Measurements from ENCODE around the gene GCAT. TPM values are rescaled to one million over a fixed set of nuclear protein-coding genes. Genes with fewer than 3 reads are reported as not detected.

Gene GCAT
- total and polyA plus RNA-seq, 10 of the 15 experiments (the other 5 are each of a cell fraction or from before 2014, with no cell fraction given) = 0.95 to 34.3 (median 15.3) TPM

DNA sequence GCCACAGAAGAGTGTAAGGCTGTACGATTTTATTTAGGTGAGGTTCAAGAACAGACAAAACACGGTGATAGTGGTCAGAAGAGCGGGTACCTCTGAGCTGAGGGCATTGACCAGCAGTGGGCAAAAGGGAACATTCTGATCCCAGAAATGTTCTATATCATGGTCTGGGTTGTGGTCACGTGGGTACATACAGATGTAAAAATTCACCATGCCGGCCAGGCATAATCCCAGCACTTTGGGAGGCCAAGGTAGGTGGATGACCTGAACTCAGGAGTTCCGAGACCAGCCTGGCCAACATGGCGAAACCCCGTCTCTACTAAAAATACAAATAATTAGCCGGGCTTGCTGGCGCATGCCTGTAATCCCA lies 31.1 kb upstream of the GCAT start (continued):
- TF ChIP-seq, protein P1, sequence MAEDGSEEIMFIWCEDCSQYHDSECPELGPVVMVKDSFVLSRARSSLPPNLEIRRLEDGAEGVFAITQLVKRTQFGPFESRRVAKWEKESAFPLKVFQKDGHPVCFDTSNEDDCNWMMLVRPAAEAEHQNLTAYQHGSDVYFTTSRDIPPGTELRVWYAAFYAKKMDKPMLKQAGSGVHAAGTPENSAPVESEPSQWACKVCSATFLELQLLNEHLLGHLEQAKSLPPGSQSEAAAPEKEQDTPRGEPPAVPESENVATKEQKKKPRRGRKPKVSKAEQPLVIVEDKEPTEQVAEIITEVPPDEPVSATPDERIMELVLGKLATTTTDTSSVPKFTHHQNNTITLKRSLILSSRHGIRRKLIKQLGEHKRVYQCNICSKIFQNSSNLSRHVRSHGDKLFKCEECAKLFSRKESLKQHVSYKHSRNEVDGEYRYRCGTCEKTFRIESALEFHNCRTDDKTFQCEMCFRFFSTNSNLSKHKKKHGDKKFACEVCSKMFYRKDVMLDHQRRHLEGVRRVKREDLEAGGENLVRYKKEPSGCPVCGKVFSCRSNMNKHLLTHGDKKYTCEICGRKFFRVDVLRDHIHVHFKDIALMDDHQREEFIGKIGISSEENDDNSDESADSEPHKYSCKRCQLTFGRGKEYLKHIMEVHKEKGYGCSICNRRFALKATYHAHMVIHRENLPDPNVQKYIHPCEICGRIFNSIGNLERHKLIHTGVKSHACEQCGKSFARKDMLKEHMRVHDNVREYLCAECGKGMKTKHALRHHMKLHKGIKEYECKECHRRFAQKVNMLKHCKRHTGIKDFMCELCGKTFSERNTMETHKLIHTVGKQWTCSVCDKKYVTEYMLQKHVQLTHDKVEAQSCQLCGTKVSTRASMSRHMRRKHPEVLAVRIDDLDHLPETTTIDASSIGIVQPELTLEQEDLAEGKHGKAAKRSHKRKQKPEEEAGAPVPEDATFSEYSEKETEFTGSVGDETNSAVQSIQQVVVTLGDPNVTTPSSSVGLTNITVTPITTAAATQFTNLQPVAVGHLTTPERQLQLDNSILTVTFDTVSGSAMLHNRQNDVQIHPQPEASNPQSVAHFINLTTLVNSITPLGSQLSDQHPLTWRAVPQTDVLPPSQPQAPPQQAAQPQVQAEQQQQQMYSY (CRISPR knock-in tag; IDR thresholded peaks at IDR 0.05) = no peak
- no peak for TF ChIP-seq BACH1 (IDR thresholded peaks at IDR 0.05; ENCODE audit: borderline replicate concordance)
- TF ChIP-seq, protein P2, sequence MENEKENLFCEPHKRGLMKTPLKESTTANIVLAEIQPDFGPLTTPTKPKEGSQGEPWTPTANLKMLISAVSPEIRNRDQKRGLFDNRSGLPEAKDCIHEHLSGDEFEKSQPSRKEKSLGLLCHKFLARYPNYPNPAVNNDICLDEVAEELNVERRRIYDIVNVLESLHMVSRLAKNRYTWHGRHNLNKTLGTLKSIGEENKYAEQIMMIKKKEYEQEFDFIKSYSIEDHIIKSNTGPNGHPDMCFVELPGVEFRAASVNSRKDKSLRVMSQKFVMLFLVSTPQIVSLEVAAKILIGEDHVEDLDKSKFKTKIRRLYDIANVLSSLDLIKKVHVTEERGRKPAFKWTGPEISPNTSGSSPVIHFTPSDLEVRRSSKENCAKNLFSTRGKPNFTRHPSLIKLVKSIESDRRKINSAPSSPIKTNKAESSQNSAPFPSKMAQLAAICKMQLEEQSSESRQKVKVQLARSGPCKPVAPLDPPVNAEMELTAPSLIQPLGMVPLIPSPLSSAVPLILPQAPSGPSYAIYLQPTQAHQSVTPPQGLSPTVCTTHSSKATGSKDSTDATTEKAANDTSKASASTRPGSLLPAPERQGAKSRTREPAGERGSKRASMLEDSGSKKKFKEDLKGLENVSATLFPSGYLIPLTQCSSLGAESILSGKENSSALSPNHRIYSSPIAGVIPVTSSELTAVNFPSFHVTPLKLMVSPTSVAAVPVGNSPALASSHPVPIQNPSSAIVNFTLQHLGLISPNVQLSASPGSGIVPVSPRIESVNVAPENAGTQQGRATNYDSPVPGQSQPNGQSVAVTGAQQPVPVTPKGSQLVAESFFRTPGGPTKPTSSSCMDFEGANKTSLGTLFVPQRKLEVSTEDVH (IDR thresholded peaks at IDR 0.05; ENCODE audit: low read depth, partially characterized antibody) = no peak

DNA sequence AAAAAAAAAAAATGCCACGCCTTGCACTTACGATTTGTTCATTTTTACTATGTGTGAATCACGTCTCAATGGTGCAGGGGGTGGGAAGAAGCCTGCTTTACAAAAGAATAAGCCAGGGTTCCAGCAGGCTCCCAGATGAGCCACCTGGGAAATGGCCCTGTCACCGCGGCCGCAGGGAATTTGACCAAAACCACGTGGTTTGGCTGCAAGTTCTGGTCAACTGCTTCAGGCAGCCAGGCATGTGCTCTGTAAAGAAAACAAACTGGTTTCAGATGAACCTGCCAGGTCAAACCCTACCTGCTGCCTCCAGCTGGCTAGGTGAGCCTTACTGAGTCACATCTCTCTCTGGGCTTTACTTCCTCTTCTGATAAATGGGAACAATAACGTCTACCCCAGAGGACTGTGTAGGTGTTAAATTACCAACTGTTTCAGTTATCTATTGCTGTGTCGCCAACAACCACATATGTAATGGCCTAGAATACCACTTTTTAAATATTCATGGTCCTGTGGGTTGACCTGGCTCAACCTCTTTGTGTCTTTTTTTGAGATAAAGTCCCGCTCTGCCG lies 30.5 kb upstream of the GCAT start:
- H2AFZ ChIP-seq (ENCODE audit: control insufficient read depth, low read depth, low read length) = no peak overlapping the region
- H4K20me1 ChIP-seq (ENCODE audit: control insufficient read depth, insufficient read depth) = no peaks in the 10 kb centered on the region; the same call in 1 of the 2 replicates
- no peak overlapping the region for H3K27ac ChIP-seq (ENCODE audit: control insufficient read depth, insufficient read depth)
- FAIRE-seq (peak; percentile 89), DNase-seq (ENCODE audit: low read depth, low spot score) (peak; percentile 74), ATAC-seq (peak; percentile 96)
- H3K36me3 ChIP-seq (ENCODE audit: control insufficient read depth in 2 of 2, insufficient read depth in 2 of 2, low read length in 1 of 2) = no peaks in the 10 kb centered on the region; a peak in 1 of 4 replicates
- in situ Hi-C loops (cut with MboI) (no loop called here), intact Hi-C loops (cut with micrococcal nuclease; ENCODE audit: unreplicated experiment) (no loop called here)
- H3K79me2 ChIP-seq (ENCODE audit: control insufficient read depth, insufficient read depth, low read length) = no peaks in the 10 kb centered on the region
- H3K4me1 ChIP-seq (ENCODE audit: control insufficient read depth, insufficient read depth, low read length) = peaks cover 17% of the 10 kb centered on the region
- CTCF ChIA-PET = interaction anchor here (1.4 kb wide), 1 partner anchor 9 kb away, joined by 4 read pairs; no protein-coding TSS in a partner anchor
- H3K4me2 ChIP-seq (ENCODE audit: control insufficient read depth, insufficient read depth) = peak overlapping the region; percentile 4; the same call in 1 of the 2 replicates
- H3K27me3 ChIP-seq (replicated peaks in 1 of 2; ENCODE audit: control insufficient read depth in 2 of 2, insufficient read depth in 2 of 2, low read length in 1 of 2) = no peaks in the 10 kb centered on the region
- WGBS (ENCODE audit: insufficient coverage, insufficient replicate concordance, low lambda C conversion rate, missing lambda C conversion rate) = 6% methylated on average over 11 of the region's 11 CpGs
- BruUV-seq (replicated peaks) = no TSS peak
- RAD21 ChIA-PET (ENCODE audit: unreplicated experiment) = interaction anchor here (0.7 to 0.9 kb wide), 2 partner anchors 30 to 169 kb away, joined by 3 read pairs; partner anchors contain the start of gene GCAT
- SMC1A ChIA-PET (ENCODE audit: uncharacterized antibody, unreplicated experiment) = interaction anchor here (0.9 kb wide), 1 partner anchor 10 kb away, joined by 3 read pairs; no protein-coding TSS in a partner anchor
- POLR2A ChIA-PET = interaction anchor here (0.7 to 1.0 kb wide), 4 partner anchors 11 to 149 kb away, joined by 3 to 5 read pairs (median 4); partner anchors contain the start of genes GCAT and PDXP
- H3K9ac ChIP-seq (ENCODE audit: control insufficient read depth, insufficient read depth, low read length) = no peak overlapping the region
- H3K9me3 ChIP-seq (replicated peaks; ENCODE audit: control insufficient read depth, insufficient read depth, low read length) = no peaks in the 10 kb centered on the region; the same call in 2 of the 3 replicates
- H3K4me3 ChIP-seq = no peak overlapping the region
- TF ChIP-seq, protein P3, sequence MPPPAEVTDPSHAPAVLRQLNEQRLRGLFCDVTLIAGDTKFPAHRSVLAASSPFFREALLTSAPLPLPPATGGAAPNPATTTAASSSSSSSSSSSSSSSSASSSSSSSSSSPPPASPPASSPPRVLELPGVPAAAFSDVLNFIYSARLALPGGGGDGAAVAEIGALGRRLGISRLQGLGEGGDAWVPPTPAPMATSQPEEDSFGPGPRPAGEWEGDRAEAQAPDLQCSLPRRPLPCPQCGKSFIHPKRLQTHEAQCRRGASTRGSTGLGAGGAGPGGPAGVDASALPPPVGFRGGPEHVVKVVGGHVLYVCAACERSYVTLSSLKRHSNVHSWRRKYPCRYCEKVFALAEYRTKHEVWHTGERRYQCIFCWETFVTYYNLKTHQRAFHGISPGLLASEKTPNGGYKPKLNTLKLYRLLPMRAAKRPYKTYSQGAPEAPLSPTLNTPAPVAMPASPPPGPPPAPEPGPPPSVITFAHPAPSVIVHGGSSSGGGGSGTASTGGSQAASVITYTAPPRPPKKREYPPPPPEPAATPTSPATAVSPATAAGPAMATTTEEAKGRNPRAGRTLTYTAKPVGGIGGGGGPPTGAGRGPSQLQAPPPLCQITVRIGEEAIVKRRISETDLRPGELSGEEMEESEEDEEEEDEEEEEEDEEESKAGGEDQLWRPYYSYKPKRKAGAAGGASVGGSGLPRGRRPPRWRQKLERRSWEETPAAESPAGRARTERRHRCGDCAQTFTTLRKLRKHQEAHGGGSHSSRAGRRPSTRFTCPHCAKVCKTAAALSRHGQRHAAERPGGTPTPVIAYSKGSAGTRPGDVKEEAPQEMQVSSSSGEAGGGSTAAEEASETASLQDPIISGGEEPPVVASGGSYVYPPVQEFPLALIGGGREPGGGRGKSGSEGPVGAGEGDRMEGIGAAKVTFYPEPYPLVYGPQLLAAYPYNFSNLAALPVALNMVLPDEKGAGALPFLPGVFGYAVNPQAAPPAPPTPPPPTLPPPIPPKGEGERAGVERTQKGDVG (CRISPR knock-in tag; IDR thresholded peaks at IDR 0.05) = no peak
- TF ChIP-seq CBX3 (IDR thresholded peaks at IDR 0.05; ENCODE audit: borderline replicate concordance, low read depth) (no peak), STAT3 (IDR thresholded peaks at IDR 0.05; ENCODE audit: low read depth, low read length) (no peak), MXI1 (IDR thresholded peaks at IDR 0.05; ENCODE audit: low read depth, low read length) (peak; percentile 43; the same call in 1 of the 2 replicates), CREM (IDR thresholded peaks at IDR 0.05; ENCODE audit: low read depth) (no peak), SREBF2 (IDR thresholded peaks at IDR 0.05; ENCODE audit: low read length) (no peak), CHD1 (IDR thresholded peaks at IDR 0.05; ENCODE audit: low read depth, low read length) (no peak)

Data from GM12878 (cell line).